ENCODE results near the gene AKT1.

DNA sequence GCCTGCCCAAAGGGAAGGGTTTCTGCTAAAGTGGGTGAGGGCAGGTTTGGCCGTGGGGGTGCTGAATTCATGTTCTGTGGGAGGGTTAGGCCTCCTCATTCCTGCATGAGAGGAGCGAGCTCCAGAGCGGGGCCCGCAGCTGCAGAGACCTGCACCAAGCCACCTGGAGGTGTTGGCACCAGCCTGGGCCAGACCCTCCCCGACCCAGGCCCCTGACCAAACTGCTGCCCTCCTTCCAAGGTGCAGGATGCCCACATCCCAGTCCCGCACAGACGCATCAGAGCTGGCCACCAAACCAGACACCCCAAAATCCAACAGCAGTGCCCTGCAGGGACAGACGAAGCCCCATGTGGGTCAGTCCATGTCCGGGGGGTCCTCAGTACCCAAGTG lies 61.0 kb downstream of the AKT1 start:
- no peak for TF ChIP-seq CTCF (IDR thresholded peaks at IDR 0.05 in 4 of 5, conservative IDR thresholded peaks at IDR 0.05 in 1 of 5)
- TF ChIP-seq POLR2A (IDR thresholded peaks at IDR 0.05), result no peak
